ENCODE results near the gene SETD3. TPM values are rescaled to one million over a fixed set of nuclear protein-coding genes. Genes with fewer than 3 reads are reported as not detected.

Gene SETD3
- total RNA-seq, 6 experiments from 2014 or later = 24.7 to 42.0 (median 28.8) TPM

GRCh38 chr14:99517643-99518381, 37.2 kb upstream of the SETD3 start:
- ATAC-seq (no peak), DNase-seq (peak; percentile 18 to 57 (median 49))
- Histone ChIP-seq H3K36me3 (peaks cover 0 to 10% (median 0%) of the 10 kb centered on the region in 4 donors), H3K9me3 (no peaks in the 10 kb centered on the region), H3K27me3 (no peaks in the 10 kb centered on the region), H3K27ac (no peak overlapping the region), H3K4me1 (peaks cover 0 to 3% (median 0%) of the 10 kb centered on the region in 4 donors), H3K4me3 (no peak overlapping the region)
- WGBS (ENCODE audit: insufficient coverage, low coverage, low lambda C conversion rate, missing lambda C conversion rate) = no CpG with 5 or more reads among the region's 16 CpGs
- intact Hi-C loops (cut with DNase I) = loop anchor here (5.0 kb wide), 1 partner anchor 109 kb away; no protein-coding TSS in a partner anchor
- no peak for TF ChIP-seq CTCF (IDR thresholded peaks at IDR 0.05)
- TF ChIP-seq POLR2A (IDR thresholded peaks at IDR 0.05) = no peak

GRCh38 chr14:99516871-99517642, 36.4 kb upstream of the SETD3 start:
- Histone ChIP-seq H3K36me3 (peaks cover 0 to 10% (median 0%) of the 10 kb centered on the region in 4 donors), H3K4me1 (peaks cover 0 to 3% (median 0%) of the 10 kb centered on the region in 4 donors), H3K9me3 (no peaks in the 10 kb centered on the region), H3K27me3 (no peaks in the 10 kb centered on the region), H3K4me3 (no peak overlapping the region), H3K27ac (no peak overlapping the region)
- DNase-seq (peak in 1 of 3 donors; percentile 15), ATAC-seq (no peak)
- intact Hi-C loops (cut with DNase I) = loop anchor here (5.0 kb wide), 1 partner anchor 110 kb away; no protein-coding TSS in a partner anchor
- no peak for TF ChIP-seq POLR2A (IDR thresholded peaks at IDR 0.05)
- TF ChIP-seq CTCF (IDR thresholded peaks at IDR 0.05) = no peak
- WGBS (ENCODE audit: insufficient coverage, low coverage, low lambda C conversion rate, missing lambda C conversion rate) = 71% methylated on average over 4 of the region's 14 CpGs

GRCh38 chr14:99516156-99516870, 35.7 kb upstream of the SETD3 start:
- ATAC-seq = no peak
- TF ChIP-seq POLR2A (IDR thresholded peaks at IDR 0.05) (no peak), CTCF (IDR thresholded peaks at IDR 0.05) (no peak)
- Histone ChIP-seq H3K27ac (no peak overlapping the region), H3K27me3 (no peaks in the 10 kb centered on the region), H3K4me3 (no peak overlapping the region), H3K4me1 (peaks cover 0 to 3% (median 0%) of the 10 kb centered on the region in 4 donors), H3K9me3 (no peaks in the 10 kb centered on the region), H3K36me3 (peaks cover 0 to 17% (median 0%) of the 10 kb centered on the region in 4 donors)
- intact Hi-C loops (cut with DNase I) = loop anchor here (5.0 kb wide), 1 partner anchor 111 kb away; no protein-coding TSS in a partner anchor
- 68% methylated on average over 16 of the region's 24 CpGs for WGBS (ENCODE audit: insufficient coverage, low coverage, low lambda C conversion rate, missing lambda C conversion rate)
- DNase-seq = peak in 2 of 3 donors; percentile 14 to 42

All from right lobe of liver (tissue), 6 donors.